ENCODE data around the gene MT2A. TPM values are rescaled to one million over a fixed set of nuclear protein-coding genes. Genes with fewer than 3 reads are reported as not detected.
A peak's percentile ranks its signal among the peaks of the same experiment; 100 is the strongest.

The MT2A gene
- total and polyA plus RNA-seq, 2 experiments from 2014 or later = 2.1 TPM; not detected in 1

GRCh38 chr16:56601325-56601724 lies 7.1 kb upstream of the MT2A start:
- H3K36me3 ChIP-seq = no peaks in the 10 kb centered on the region
- no peaks in the 10 kb centered on the region for H3K4me1 ChIP-seq (ENCODE audit: low read depth)
- no peak overlapping the region for H3K27ac ChIP-seq
- H3K4me3 ChIP-seq = no peak overlapping the region
- TF ChIP-seq CTCF (IDR thresholded peaks at IDR 0.05; ENCODE audit: low read depth, low read length) = no peak
- H3K9me3 ChIP-seq (ENCODE audit: low read depth) = no peaks in the 10 kb centered on the region
- DNase-seq (ENCODE audit: low read depth in 1 of 2, low spot score in 1 of 2) = no peak
- peaks cover 32% of the 10 kb centered on the region for H3K27me3 ChIP-seq

DNA sequence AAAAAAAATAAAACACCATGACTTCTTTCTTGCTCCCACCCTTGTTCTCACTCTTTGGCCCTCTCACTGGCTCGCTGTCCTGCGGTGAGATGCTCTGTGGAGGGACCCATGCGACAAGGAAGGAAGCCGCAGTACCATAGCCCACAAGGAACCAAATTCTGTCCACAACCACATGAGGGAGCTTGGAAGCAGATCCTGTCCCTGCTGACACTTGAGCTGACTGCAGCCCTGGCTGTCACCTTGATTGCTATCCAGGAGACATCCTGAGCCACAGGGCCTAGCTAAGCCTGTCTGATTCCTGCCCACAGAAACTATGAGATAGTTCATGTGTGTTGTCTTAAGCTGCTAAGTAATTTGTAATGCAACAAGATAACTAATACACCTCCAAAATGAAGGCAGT lies 4.8 kb upstream of the MT2A start:
- no peak overlapping the region for H3K4me3 ChIP-seq
- H3K36me3 ChIP-seq = no peaks in the 10 kb centered on the region
- no peak overlapping the region for H3K27ac ChIP-seq
- peak in 1 of 2 donors; percentile 36 for DNase-seq (ENCODE audit: low read depth in 1 of 2, low spot score in 1 of 2)
- H3K4me1 ChIP-seq (ENCODE audit: low read depth) = peaks cover 1% of the 10 kb centered on the region
- peaks cover 37% of the 10 kb centered on the region for H3K27me3 ChIP-seq
- H3K9me3 ChIP-seq (ENCODE audit: low read depth) = no peaks in the 10 kb centered on the region
- peak; percentile 32 for TF ChIP-seq CTCF (IDR thresholded peaks at IDR 0.05; ENCODE audit: low read depth, low read length)

- H3K27me3 ChIP-seq = peaks cover 51% of the 10 kb centered on the region
- no peak overlapping the region for H3K4me3 ChIP-seq
- peaks cover 8% of the 10 kb centered on the region for H3K4me1 ChIP-seq (ENCODE audit: low read depth)
- H3K36me3 ChIP-seq = no peaks in the 10 kb centered on the region
- no peak overlapping the region for H3K27ac ChIP-seq
- no peaks in the 10 kb centered on the region for H3K9me3 ChIP-seq (ENCODE audit: low read depth)
- TF ChIP-seq CTCF (IDR thresholded peaks at IDR 0.05; ENCODE audit: low read depth, low read length) = no peak
- no peak for DNase-seq (ENCODE audit: low read depth in 1 of 2, low spot score in 1 of 2)
Measured at GRCh38 chr16:56604966-56605365, 3.4 kb upstream of the MT2A start.

- H3K27ac ChIP-seq = no peak overlapping the region
- no peaks in the 10 kb centered on the region for H3K36me3 ChIP-seq
- H3K27me3 ChIP-seq = peaks cover 55% of the 10 kb centered on the region
- DNase-seq (ENCODE audit: low read depth in 1 of 2, low spot score in 1 of 2) = no peak
- H3K4me1 ChIP-seq (ENCODE audit: low read depth) = peaks cover 11% of the 10 kb centered on the region
- TF ChIP-seq CTCF (IDR thresholded peaks at IDR 0.05; ENCODE audit: low read depth, low read length) = no peak
- H3K4me3 ChIP-seq = no peak overlapping the region
- H3K9me3 ChIP-seq (ENCODE audit: low read depth) = no peaks in the 10 kb centered on the region
Measured at GRCh38 chr16:56605475-56605874, 2.9 kb upstream of the MT2A start.

DNA sequence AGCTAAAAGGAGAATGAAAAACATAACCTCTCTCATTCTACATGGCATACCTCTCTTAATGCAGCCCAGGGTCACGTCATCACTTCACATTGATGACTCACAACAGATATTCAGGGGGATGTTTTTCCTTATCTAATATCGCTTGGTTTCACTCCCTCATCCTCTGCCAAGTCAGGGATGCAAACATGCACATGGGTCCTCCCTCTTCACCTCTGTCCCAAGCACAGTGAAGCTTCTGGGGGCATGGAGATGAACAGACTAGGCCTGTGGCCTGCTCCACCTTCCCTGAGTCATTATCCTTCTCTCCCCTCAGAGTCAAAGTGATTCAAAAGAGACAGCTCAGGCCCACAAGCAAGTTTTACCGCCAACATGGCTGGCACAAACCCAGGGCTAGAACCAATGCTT lies 2.3 kb upstream of the MT2A start:
- no peak overlapping the region for H3K27ac ChIP-seq
- peaks cover 57% of the 10 kb centered on the region for H3K27me3 ChIP-seq
- H3K9me3 ChIP-seq (ENCODE audit: low read depth) = no peaks in the 10 kb centered on the region
- no peak overlapping the region for H3K4me3 ChIP-seq
- TF ChIP-seq CTCF (IDR thresholded peaks at IDR 0.05; ENCODE audit: low read depth, low read length) = no peak
- no peaks in the 10 kb centered on the region for H3K36me3 ChIP-seq
- H3K4me1 ChIP-seq (ENCODE audit: low read depth) = peaks cover 11% of the 10 kb centered on the region
- DNase-seq (ENCODE audit: low read depth in 1 of 2, low spot score in 1 of 2) = no peak
